H1 (cell line): ENCODE data around the gene SLC7A5. TPM values are rescaled to one million over a fixed set of nuclear protein-coding genes. Genes with fewer than 3 reads are reported as not detected.

Experiments used
- CTCF ChIA-PET: fragments of 300-600 bp; sonication (Branson Sonifier 250); formaldehyde crosslinking; loops from one replicate; lab custom pipeline; 2021; ENCODE audit not compliant: partially characterized antibody; lab: Charles Lee
- POLR2A ChIA-PET: fragments of 300-600 bp; sonication (Branson Sonifier 250); formaldehyde crosslinking; loops from one replicate; lab custom pipeline; 2021; ENCODE audit warnings: inconsistent platforms; ENCODE audit not compliant: partially characterized antibody; lab: Charles Lee
- DNase-seq, 2 experiments: peaks; one replicate each; pipeline versions ENCODE4 v3.0.0 to v3.0.0-alpha.2; 2010 to 2022; ENCODE audit warnings: low spot score in 2 of 2, low read depth in 1 of 2, mixed read lengths in 1 of 2
- FAIRE-seq: peaks from 2 replicates; lab custom pipeline; 2011; peaks lifted over from hg19 to GRCh38; lab: Jason Lieb, UNC
- H2AFZ ChIP-seq: 2 replicates; pipeline ENCODE4 v1.8.1; 2012; ENCODE audit warnings: low read length, inconsistent platforms
- H2AK5ac ChIP-seq: 2 replicates; pipeline ENCODE4 v1.6.1; 2013; ENCODE audit warnings: low read depth, low read length
- H2BK120ac ChIP-seq: replicated peaks from 2 replicates; pipeline ENCODE3; 2013; ENCODE audit warnings: low read depth, low read length, inconsistent platforms
- H2BK12ac ChIP-seq: 2 replicates; pipeline ENCODE4 v1.6.1; 2013; ENCODE audit warnings: low read depth, low read length
- H2BK15ac ChIP-seq: 2 replicates; pipeline ENCODE4 v1.6.1; 2013; ENCODE audit warnings: low read length
- H2BK20ac ChIP-seq: 2 replicates; pipeline ENCODE4 v1.6.1; 2013; ENCODE audit warnings: low read length
- H2BK5ac ChIP-seq: 2 replicates; pipeline ENCODE4 v1.6.1; 2013; ENCODE audit warnings: low read depth, low read length
- H3K14ac ChIP-seq: 2 replicates; pipeline ENCODE4 v1.6.1; 2013; ENCODE audit warnings: inconsistent platforms; ENCODE audit not compliant: insufficient read length
- H3K18ac ChIP-seq: 2 replicates; pipeline ENCODE4 v1.6.1; 2013; ENCODE audit warnings: low read length; ENCODE audit errors: extremely low read depth
- H3K23ac ChIP-seq: 2 replicates; pipeline ENCODE4 v1.6.1; 2013; ENCODE audit warnings: inconsistent platforms; ENCODE audit not compliant: insufficient read length
- H3K23me2 ChIP-seq: 2 replicates; pipeline ENCODE4 v1.6.1; 2013; ENCODE audit warnings: low read depth, low read length
- H3K27ac ChIP-seq: 2 replicates; pipeline ENCODE4 v1.6.1; 2011; ENCODE audit warnings: low read depth, low read length, inconsistent platforms
- H3K27me3 ChIP-seq, 4 experiments: replicated peaks in 1 of 4; 1 replicate in 1 of 4; 2 replicates in 3 of 4; pipeline versions ENCODE4 v1.6.1 to v1.8.1; 2011 to 2013; ENCODE audit warnings: low read length in 3 of 4, mild to moderate bottlenecking in 3 of 4, inconsistent platforms in 2 of 4, mixed read lengths in 2 of 4, moderate library complexity in 1 of 4; ENCODE audit not compliant: control insufficient read depth in 3 of 4, insufficient read depth in 3 of 4; ENCODE audit errors: extremely low read depth in 1 of 4
- H3K36me3 ChIP-seq, 4 experiments: 2 replicates each; pipeline versions ENCODE4 v1.6.1 to v1.8.1; 2011 to 2013; ENCODE audit warnings: mild to moderate bottlenecking in 4 of 4, low read length in 3 of 4, moderate library complexity in 2 of 4, control low read depth in 1 of 4, inconsistent platforms in 1 of 4; ENCODE audit not compliant: insufficient read depth in 4 of 4, control insufficient read depth in 2 of 4
- H3K4ac ChIP-seq: replicated peaks from 2 replicates; pipeline ENCODE3; 2013; ENCODE audit warnings: low read length, low read depth, mixed read lengths, inconsistent platforms; ENCODE audit not compliant: insufficient read length
- H3K4me1 ChIP-seq, 4 experiments: replicated peaks in 1 of 4; 1 replicate in 1 of 4; 2 replicates in 3 of 4; pipeline versions ENCODE4 v1.6.1 to v1.8.1; 2011 to 2013; ENCODE audit warnings: low read length in 3 of 4, inconsistent platforms in 2 of 4, mixed read lengths in 1 of 4; ENCODE audit not compliant: insufficient read depth in 4 of 4, control insufficient read depth in 3 of 4
- H3K4me2 ChIP-seq, 2 experiments: 2 replicates each; pipeline versions ENCODE4 v1.6.1 to v1.8.1; 2011 to 2013; ENCODE audit warnings: low read depth in 2 of 2, low read length in 2 of 2, control low read depth in 1 of 2, inconsistent platforms in 1 of 2, mild to moderate bottlenecking in 1 of 2; ENCODE audit not compliant: insufficient read depth in 1 of 2
- H3K4me3 ChIP-seq, 4 experiments: fragments of 200-600, 300-600 bp in 1 of 4; sonication (generic), shearing (Covaris generic), sonication (Bioruptor Twin) in 1 of 4; 2 replicates each; pipeline versions ENCODE4 v1.5.1 to v1.8.1; 2011 to 2016; ENCODE audit warnings: low read length in 4 of 4, low read depth in 3 of 4, control low read depth in 2 of 4, inconsistent platforms in 2 of 4, mild to moderate bottlenecking in 2 of 4, mixed read lengths in 1 of 4, moderate library complexity in 1 of 4; ENCODE audit not compliant: insufficient read depth in 2 of 4; ENCODE audit errors: extremely low read depth in 1 of 4
- H3K56ac ChIP-seq: replicated peaks from 2 replicates; pipeline ENCODE3; 2013; ENCODE audit warnings: low read depth, mild to moderate bottlenecking, mixed read lengths, low read length, inconsistent platforms; ENCODE audit not compliant: insufficient read length
- H3K79me1 ChIP-seq: 2 replicates; pipeline ENCODE4 v1.6.1; 2013; ENCODE audit warnings: low read depth, low read length, control low read depth
- H3K79me2 ChIP-seq, 2 experiments: 2 replicates each; pipeline versions ENCODE4 v1.6.1 to v1.8.1; 2012 to 2013; ENCODE audit warnings: low read length in 2 of 2, mild to moderate bottlenecking in 2 of 2, inconsistent platforms in 1 of 2; ENCODE audit not compliant: insufficient read depth in 2 of 2, control insufficient read depth in 1 of 2
- H3K9ac ChIP-seq, 4 experiments: replicated peaks in 1 of 4; 1 replicate in 1 of 4; 2 replicates in 3 of 4; pipeline versions ENCODE4 v1.6.1 to v1.8.1; 2011 to 2013; ENCODE audit warnings: low read depth in 3 of 4, low read length in 3 of 4, control low read depth in 2 of 4, mild to moderate bottlenecking in 2 of 4, moderate library complexity in 2 of 4, inconsistent platforms in 1 of 4; ENCODE audit errors: extremely low read depth in 1 of 4
- H3K9me3 ChIP-seq, 2 experiments: 2 replicates each; pipeline versions ENCODE4 v1.6.1 to v1.8.1; 2012 to 2013; ENCODE audit warnings: mild to moderate bottlenecking in 2 of 2, moderate library complexity in 2 of 2, control low read depth in 1 of 2, inconsistent platforms in 1 of 2, low read depth in 1 of 2, low read length in 1 of 2, mixed read lengths in 1 of 2; ENCODE audit not compliant: insufficient read depth in 2 of 2
- H4K20me1 ChIP-seq, 2 experiments: replicated peaks in 1 of 2; 2 replicates each; pipeline versions ENCODE3 to v1.8.1; 2011 to 2013; ENCODE audit warnings: inconsistent platforms in 2 of 2, low read length in 2 of 2, mild to moderate bottlenecking in 1 of 2; ENCODE audit not compliant: insufficient read depth in 2 of 2, control insufficient read depth in 1 of 2
- H4K5ac ChIP-seq: 2 replicates; pipeline ENCODE4 v1.6.1; 2013; ENCODE audit warnings: low read length, low read depth, mixed read lengths, inconsistent platforms; ENCODE audit not compliant: insufficient read length
- H4K8ac ChIP-seq: 2 replicates; pipeline ENCODE4 v1.8.0; 2013; ENCODE audit warnings: mild to moderate bottlenecking, moderate library complexity, low read length, inconsistent platforms; ENCODE audit not compliant: insufficient read depth; ENCODE audit errors: extremely low read depth
- H4K91ac ChIP-seq: replicated peaks from 2 replicates; pipeline ENCODE3; 2013; ENCODE audit warnings: low read length, mixed read lengths, inconsistent platforms; ENCODE audit not compliant: insufficient read length
- CHD2 ChIP-seq: IDR thresholded peaks from 2 replicates; pipeline ENCODE4 v1.6.1; 2012; ENCODE audit warnings: low read length, improper control_type of control experiment
- KDM1A ChIP-seq: fragments of 200-600, 300-600 bp; sonication (generic); IDR thresholded peaks from 2 replicates; pipeline ENCODE4 v1.7.1; 2016; ENCODE audit warnings: mild to moderate bottlenecking, low read length, borderline replicate concordance
- MAX ChIP-seq: IDR thresholded peaks from 2 replicates; pipeline ENCODE4 v1.6.1; 2012; ENCODE audit warnings: inconsistent platforms
- POLR2AphosphoS5 ChIP-seq: IDR thresholded peaks from 2 replicates; pipeline ENCODE4 v1.6.1; 2011; ENCODE audit warnings: low read depth, low read length
- SIN3A ChIP-seq, 2 experiments: IDR thresholded peaks in 1 of 2; conservative IDR thresholded peaks in 1 of 2; 2 replicates each; pipeline ENCODE4 v1.6.1; 2011 to 2012; ENCODE audit warnings: low read length in 2 of 2, improper control_type of control experiment in 1 of 2, low read depth in 1 of 2, mild to moderate bottlenecking in 1 of 2
- SIX5 ChIP-seq: IDR thresholded peaks from 2 replicates; pipeline ENCODE4 v1.6.1; 2011; ENCODE audit warnings: mild to moderate bottlenecking, low read depth, low read length
- SP2 ChIP-seq: IDR thresholded peaks from 2 replicates; pipeline ENCODE4 v1.6.1; 2012; ENCODE audit warnings: mild to moderate bottlenecking, low read length, inconsistent platforms
- ZNF274 ChIP-seq: IDR thresholded peaks from 2 replicates; pipeline ENCODE4 v1.7.0; 2012; ENCODE audit warnings: low read length, borderline replicate concordance; ENCODE audit errors: extremely low read depth
- WGBS, 2 experiments: shearing (Covaris generic) in 1 of 2; methylation state at CpG; one replicate each; pipeline versions ENCODE4 v1.1.6 to v1.1.7; 2013 to 2015; ENCODE audit warnings: low lambda C conversion rate in 2 of 2, mixed read lengths in 2 of 2, inconsistent platforms in 1 of 2, low coverage in 1 of 2, missing lambda C conversion rate in 1 of 2; ENCODE audit not compliant: insufficient replicate concordance in 2 of 2, insufficient coverage in 1 of 2, insufficient read length in 1 of 2; ENCODE audit errors: extremely low coverage in 1 of 2, missing lambda C conversion rate in 1 of 2; 5-methylcytosine and 5-hydroxymethylcytosine counted together
- polyA plus RNA-seq, 7 experiments: library from polyadenylated mRNA; depleted of rRNA in 3 of 7; stranded (reverse) in 5 of 7; unstranded in 2 of 7; fragments of >200 nt in 5 of 7; fragments of 200-250 nt in 2 of 7; gene quantifications; 1 replicate in 5 of 7; 2 replicates in 1 of 7; 4 replicates in 1 of 7; pipeline versions ENCODE4 v1.2.1 to v1.2.3, GENCODE V29; 2011 to 2013; ENCODE audit warnings: missing spikeins in 2 of 7, mixed read lengths in 2 of 7
- total RNA-seq: library from RNA; stranded (reverse); fragmentation: NEBNext Ultra II Directional; extraction: Animal tissue kit (Norgen Biotek cat#: 25700); gene quantifications from 2 replicates; pipeline ENCODE4 v1.2.1, GENCODE V29; 2021
- TF ChIP-seq, protein P1 (sequence below): IDR thresholded peaks from 2 replicates; pipeline ENCODE4 v1.6.1; 2011; ENCODE audit warnings: low read length, improper control_type of control experiment

SLC7A5 gene
- total and polyA plus RNA-seq, 2 of the 8 experiments (the other 6 are each of a cell fraction or from before 2014, with no cell fraction given), result 68.2 to 341 TPM

GRCh38 chr16:87826798-87827587 lies 42.3 kb downstream of the SLC7A5 start:
- Histone ChIP-seq H2BK5ac (no peak overlapping the region), H3K23ac (no peak overlapping the region), H3K4ac (no peak overlapping the region), H3K4me3 (no peak overlapping the region), H2BK15ac (no peak overlapping the region; the same call in 1 of the 2 replicates), H2BK12ac (no peak overlapping the region), H2BK120ac (no peak overlapping the region), H2AFZ (no peak overlapping the region), H3K79me1 (no peaks in the 10 kb centered on the region; the same call in 1 of the 2 replicates), H3K9me3 (no peaks in the 10 kb centered on the region), H4K5ac (no peak overlapping the region), H3K27ac (no peak overlapping the region), H3K9ac (no peak overlapping the region), H3K27me3 (no peaks in the 10 kb centered on the region), H3K4me2 (no peak overlapping the region), H4K8ac (no peak overlapping the region), H3K79me2 (no peaks in the 10 kb centered on the region), H2AK5ac (no peak overlapping the region), H3K18ac (no peak overlapping the region), H3K4me1 (peaks cover 8 to 61% (median 44%) of the 10 kb centered on the region in 4 experiments), H3K14ac (no peak overlapping the region), H4K20me1 (no peaks in the 10 kb centered on the region), H3K36me3 (peaks cover 0 to 16% (median 7%) of the 10 kb centered on the region in 4 experiments; a peak in 4 of 8 replicates), H4K91ac (no peak overlapping the region), H3K56ac (no peak overlapping the region), H3K23me2 (no peaks in the 10 kb centered on the region), H2BK20ac (no peak overlapping the region)
- ChIA-PET POLR2A (interaction anchor here (0.6 to 12.6 kb wide), 18 partner anchors 8 to 640 kb away, joined by 3 to 117 read pairs (median 10); no protein-coding TSS in a partner anchor), CTCF (interaction anchor here (0.6 to 8.9 kb wide), 9 partner anchors 12 to 57 kb away, joined by 3 to 74 read pairs (median 6); partner anchors contain the start of gene SLC7A5)
- DNase-seq (no peak), FAIRE-seq (no peak)
- WGBS, 2 experiments, result 85% methylated on average over 24 of the region's 28 CpGs; no CpG with 5 or more reads in 1 of the 2 experiments
- TF ChIP-seq, protein P1, sequence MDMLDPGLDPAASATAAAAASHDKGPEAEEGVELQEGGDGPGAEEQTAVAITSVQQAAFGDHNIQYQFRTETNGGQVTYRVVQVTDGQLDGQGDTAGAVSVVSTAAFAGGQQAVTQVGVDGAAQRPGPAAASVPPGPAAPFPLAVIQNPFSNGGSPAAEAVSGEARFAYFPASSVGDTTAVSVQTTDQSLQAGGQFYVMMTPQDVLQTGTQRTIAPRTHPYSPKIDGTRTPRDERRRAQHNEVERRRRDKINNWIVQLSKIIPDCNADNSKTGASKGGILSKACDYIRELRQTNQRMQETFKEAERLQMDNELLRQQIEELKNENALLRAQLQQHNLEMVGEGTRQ, result no peak
- TF ChIP-seq SIN3A (conservative IDR thresholded peaks at IDR 0.05 in 1 of 2, IDR thresholded peaks at IDR 0.05 in 1 of 2; ENCODE audit: low read depth in 1 of 2, low read length in 2 of 2) (no peak), SP2 (no peak), MAX (no peak), CHD2 (no peak), ZNF274 (no peak), POLR2AphosphoS5 (no peak), SIX5 (no peak), KDM1A (no peak)
